Epithelial cell of esophagus (primary cell): ENCODE measurements around the gene ASCC3.

Experiments used
- DNase-seq: peaks from one replicate; pipeline ENCODE4 v3.0.0; 2010; ENCODE audit warnings: low read depth
- H3K4me3 ChIP-seq: 2 replicates; pipeline ENCODE4 v1.5.1; 2011; ENCODE audit warnings: mild to moderate bottlenecking, low read length, control low read depth
- CTCF ChIP-seq: IDR thresholded peaks from 2 replicates; pipeline ENCODE4 v1.5.1; 2011; ENCODE audit warnings: low read depth, mild to moderate bottlenecking, low read length, control low read depth, inconsistent platforms; ENCODE audit not compliant: insufficient read depth; ENCODE audit errors: missing control alignments

ASCC3 gene

GRCh38 chr6:100862063-100862462 lies 19.1 kb downstream of the ASCC3 start:
- no peak overlapping the region for H3K4me3 ChIP-seq
- no peak for DNase-seq
- TF ChIP-seq CTCF: no peak

- DNase-seq: no peak
- TF ChIP-seq CTCF: no peak
- no peak overlapping the region for H3K4me3 ChIP-seq
These were observed 25.0 kb downstream of the ASCC3 start for GRCh38 chr6:100856146-100856545.

- TF ChIP-seq CTCF: no peak
- no peak overlapping the region for H3K4me3 ChIP-seq
- no peak for DNase-seq
These were observed 29.3 kb downstream of the ASCC3 start for GRCh38 chr6:100851819-100852218.

- no peak for TF ChIP-seq CTCF
- no peak for DNase-seq
These were observed 31.0 kb downstream of the ASCC3 start for GRCh38 chr6:100850174-100850573.

GRCh38 chr6:100846276-100846675 lies 34.9 kb downstream of the ASCC3 start:
- peak; percentile 5 for DNase-seq
- no peak for TF ChIP-seq CTCF
- no peak overlapping the region for H3K4me3 ChIP-seq

More at GRCh38 chr6:100850174-100850573, 31.0 kb downstream of the ASCC3 start:
- no peak overlapping the region for H3K4me3 ChIP-seq

GRCh38 chr6:100845676-100846075 lies 35.5 kb downstream of the ASCC3 start:
- H3K4me3 ChIP-seq: no peak overlapping the region
- TF ChIP-seq CTCF: no peak

GRCh38 chr6:100839419-100839818 lies 41.7 kb downstream of the ASCC3 start:
- no peak for DNase-seq
- no peak overlapping the region for H3K4me3 ChIP-seq
- no peak for TF ChIP-seq CTCF

More at GRCh38 chr6:100845676-100846075, 35.5 kb downstream of the ASCC3 start:
- DNase-seq: no peak
